Measurements from ENCODE around the gene NR5A2. TPM values are rescaled to one million over a fixed set of nuclear protein-coding genes. Genes with fewer than 3 reads are reported as not detected.
A peak's percentile ranks its signal among the peaks of the same experiment; 100 is the strongest.

The NR5A2 gene
- total RNA-seq, result 27.9 TPM

DNA sequence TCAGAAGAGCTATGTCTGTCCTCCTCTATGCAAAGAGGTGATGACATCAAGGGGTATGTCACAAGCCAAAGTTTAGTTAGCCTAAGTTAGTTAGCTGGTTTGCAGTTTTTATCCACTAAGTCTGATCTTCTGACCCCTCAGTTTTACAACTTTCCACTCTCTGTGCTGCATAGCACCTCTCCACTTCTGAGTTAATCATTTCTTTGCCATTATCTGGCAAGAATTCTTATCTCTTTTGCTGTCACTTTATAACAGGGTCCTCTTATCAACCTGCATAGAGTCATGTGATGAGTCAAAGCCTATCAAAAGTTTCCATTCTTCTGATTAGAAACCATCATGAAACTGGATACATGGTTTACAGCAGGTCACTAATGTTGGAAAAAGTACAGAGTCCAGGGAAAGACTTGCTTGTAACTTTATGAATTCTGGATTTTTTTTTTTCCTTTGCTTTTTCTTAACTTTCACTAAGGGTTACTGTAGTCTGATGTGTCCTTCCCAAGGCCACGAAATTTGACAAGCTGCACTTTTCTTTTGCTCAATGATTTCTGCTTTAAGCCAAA is at the start of gene NR5A2:
Gene NR5A2 (plus strand): TSS at position 447 of the 560 bp plus-strand sequence. CDS start 138 bp downstream, outside the sequence.
- DNase-seq (ENCODE audit: low spot score) (no peak), ATAC-seq (peak; percentile 57)

DNA sequence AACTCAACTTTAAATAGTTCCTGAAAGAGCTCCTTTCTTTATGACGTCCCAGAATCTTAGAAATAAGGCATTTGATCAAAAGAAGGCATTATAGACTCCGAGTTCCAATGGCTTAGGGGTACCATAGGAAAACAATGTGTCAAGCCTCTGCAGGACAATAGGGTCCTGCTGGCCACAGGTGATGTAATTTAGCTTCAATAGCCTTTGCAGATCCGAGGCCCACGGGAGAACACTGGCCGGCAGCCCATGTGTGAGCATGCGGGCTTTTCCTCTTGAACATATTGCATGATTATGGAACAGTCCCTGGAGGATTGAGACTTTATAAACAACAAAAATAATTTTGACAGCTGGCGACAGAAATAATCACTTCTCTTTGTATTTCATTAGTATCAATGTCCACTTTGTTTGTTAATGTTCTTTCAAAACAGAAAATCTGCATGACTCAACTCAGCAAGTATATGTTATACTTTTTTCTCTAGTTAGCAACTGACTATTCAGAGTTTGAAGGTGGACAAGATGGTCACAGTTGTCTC is 49.0 kb upstream of the NR5A2 start:
- ATAC-seq (no peak), DNase-seq (ENCODE audit: low spot score) (no peak)

DNA sequence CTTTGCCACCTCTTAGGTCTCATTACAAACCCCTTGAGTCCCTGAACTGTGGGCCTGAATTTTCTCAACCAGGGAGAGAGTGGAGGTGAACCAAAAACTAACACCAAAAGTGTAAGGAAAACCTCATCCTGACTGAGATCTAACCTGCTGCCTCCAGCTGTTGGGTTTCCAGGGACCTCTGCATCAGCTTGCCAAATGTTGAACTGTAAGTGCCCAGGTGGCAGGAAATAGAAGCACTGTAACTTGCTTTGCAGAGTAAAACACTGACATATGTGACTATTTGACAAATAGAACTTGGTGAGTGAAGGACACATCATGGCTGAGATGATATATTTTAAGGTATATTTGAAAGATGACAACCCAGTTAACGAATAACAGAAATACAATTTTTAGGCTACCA is 48.4 kb upstream of the NR5A2 start:
- no peak for ATAC-seq
- no peak for DNase-seq (ENCODE audit: low spot score)

DNA sequence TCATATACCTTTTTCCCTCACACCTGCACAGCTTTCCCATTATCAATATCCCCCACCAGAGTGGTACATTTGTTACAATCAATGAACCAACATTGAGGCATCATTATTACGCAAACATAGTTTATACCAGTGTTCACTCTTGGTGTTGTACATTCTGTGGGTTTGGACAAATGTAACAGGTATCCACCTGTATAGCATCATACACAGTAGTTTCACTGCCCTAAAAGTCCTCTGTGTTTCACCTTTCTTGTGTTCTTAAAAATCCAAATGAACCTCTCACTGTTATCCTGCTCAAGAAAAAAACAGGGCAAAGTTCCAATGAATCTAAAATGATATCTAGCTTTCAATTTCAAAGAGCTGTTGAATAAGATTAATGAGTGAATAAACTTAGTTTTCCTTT is 45.9 kb upstream of the NR5A2 start:
- no peak for ATAC-seq
- DNase-seq (ENCODE audit: low spot score), result no peak

DNA sequence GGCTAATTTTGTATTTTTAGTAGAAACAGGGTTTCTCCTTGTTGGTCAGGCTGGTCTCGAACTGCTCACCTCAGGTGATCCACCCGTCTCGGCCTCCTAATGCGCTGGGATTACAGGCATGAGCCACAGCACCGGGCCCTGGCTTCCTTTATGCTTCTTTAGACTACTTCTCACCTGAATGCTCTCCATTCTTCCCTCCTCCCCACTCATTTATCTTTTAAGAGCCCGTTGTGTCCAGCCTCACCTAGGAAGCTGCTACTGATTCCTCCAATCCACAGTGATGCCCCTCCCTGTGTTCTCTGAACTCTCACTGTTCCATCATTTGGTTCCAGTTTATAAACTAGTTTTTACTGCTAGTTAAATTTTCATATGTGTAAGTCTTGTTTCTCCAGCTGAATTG is 44.9 kb upstream of the NR5A2 start:
- ATAC-seq, result no peak
- DNase-seq (ENCODE audit: low spot score), result no peak

DNA sequence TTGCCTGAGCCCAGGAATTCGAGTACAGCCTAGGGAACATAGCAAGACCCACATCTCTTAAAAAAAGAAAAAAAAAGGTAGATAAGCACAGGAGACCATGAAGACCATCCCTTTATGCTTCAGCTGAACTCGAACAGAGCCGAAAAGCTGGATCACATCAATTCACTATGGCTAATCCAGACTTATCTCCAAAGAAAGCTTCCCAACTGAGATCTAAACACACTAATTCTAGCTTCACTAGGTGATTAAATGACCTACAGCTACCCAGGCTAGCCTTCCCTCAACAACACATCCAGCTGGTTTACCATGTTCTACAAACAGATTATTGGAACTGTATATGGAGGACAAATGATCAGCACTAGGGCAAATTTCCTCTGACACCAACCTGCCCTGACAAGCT is 44.0 kb upstream of the NR5A2 start:
- ATAC-seq, result no peak
- no peak for DNase-seq (ENCODE audit: low spot score)

DNA sequence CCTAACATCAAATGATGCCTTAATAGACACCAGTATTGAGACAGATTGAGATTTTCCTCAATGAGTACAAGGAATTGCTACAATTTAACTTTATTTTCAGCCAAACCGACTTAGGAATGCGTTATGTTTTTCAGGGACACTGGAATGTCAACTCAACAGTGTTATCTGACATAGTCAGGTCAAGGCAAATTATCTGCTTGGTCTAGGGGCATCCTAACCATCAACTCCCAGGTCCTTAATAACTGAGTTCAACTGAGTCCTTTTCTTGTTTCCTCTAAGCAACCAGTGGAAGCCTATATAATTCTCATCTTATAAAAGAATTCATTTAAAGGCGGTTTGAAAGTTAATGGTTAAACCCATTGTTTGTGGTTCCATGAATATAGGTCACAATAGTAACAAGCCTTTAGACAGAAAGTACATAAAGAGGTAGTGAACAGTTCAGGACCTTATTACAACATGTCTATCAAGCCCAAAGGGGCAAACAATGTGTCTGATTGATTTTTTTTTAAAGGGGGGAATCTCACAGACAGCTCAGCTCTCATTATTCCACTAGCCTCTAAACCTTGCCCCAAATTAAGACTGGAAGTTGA is 32.3 kb upstream of the NR5A2 start:
- DNase-seq (ENCODE audit: low spot score) (no peak), ATAC-seq (peak; percentile 74)

DNA sequence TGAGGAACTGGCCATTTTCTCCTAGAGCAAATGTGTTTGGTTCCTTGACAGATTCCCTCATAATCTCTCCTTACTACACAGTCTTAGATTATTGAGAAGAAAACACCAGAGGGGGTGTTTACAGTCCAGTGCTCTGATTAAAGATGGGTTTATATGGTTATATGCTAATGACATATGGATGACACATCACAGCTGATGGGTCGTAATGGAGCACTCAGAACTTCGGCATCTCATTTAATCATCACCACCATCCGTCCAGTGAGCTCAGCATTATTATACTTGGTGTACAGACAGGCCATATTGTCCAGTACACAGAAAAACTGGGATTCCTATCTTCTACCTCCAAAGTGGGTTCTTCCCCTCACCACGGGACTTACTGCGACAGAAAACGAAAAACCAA is 22.3 kb upstream of the NR5A2 start:
- DNase-seq (ENCODE audit: low spot score) (no peak), ATAC-seq (no peak)

DNA sequence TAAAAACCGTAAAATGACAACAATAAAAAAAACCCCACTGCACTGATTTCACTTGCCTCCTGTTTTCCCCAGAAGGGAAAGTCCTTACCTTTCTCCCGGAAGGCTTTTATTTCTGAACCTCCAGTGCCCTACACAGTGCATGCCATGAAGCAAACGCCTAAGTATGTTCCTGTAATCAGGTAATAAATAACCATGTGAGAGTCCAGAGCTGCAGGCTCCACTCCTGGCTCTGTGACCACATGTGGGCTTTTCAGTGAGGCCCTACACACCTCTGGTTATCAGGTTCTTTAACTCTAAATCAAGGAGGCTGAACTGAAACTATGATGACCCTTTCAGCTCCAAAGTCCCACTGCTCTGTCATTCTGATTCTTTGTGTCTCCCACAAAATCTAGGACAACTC is 20.8 kb upstream of the NR5A2 start:
- peak; percentile 23 for ATAC-seq
- no peak for DNase-seq (ENCODE audit: low spot score)

DNA sequence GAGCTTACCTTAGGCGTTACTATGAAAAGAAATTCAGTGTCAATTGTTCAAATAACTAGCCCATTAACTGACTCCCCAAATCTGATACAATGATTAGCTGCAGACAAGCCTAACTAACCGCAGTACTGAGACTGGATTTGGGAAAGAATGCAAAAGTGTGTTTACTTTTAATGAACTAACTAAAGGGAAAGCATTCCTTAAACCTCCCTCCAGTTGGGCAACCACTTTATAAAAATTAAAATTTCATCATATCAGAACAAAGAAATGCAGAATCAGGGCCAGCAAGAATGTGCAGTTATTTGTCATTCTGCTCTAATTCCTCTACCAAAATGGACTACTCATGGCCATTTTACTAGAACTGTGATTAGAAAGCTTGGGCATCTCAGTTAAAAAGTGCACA is 11.7 kb upstream of the NR5A2 start:
- ATAC-seq (no peak), DNase-seq (ENCODE audit: low spot score) (no peak)

DNA sequence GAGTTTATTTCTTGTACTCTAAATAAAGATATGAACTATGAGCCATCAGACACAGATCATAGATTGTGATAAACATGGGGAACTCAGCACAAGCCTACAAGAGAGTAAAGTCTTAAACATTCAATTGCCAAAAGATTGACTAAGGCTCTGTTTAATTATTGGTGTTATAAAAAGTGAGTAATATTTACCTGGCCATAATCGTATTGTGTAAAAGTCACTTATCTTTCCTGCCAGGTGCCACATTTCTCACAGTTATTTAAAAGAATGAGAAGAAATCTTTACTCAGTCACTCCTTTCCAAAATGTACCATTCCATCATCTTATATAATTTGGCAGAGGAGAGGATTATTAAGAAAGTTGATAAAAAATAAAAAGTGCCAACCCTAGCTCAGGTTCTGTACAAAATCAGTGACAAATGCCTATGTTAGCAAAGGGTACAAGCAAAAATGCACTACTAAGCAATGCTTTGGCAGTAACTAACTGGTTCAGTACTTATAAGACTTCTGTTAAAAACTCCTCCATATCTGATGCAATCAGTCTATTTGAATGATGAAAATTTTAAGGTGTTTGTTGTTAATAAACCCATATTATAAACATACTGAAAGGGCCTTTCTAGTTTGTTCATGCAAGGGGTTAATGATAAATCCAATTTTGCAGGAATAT is 5.8 kb upstream of the NR5A2 start:
- DNase-seq (ENCODE audit: low spot score), result no peak
- ATAC-seq, result peak; percentile 64

DNA sequence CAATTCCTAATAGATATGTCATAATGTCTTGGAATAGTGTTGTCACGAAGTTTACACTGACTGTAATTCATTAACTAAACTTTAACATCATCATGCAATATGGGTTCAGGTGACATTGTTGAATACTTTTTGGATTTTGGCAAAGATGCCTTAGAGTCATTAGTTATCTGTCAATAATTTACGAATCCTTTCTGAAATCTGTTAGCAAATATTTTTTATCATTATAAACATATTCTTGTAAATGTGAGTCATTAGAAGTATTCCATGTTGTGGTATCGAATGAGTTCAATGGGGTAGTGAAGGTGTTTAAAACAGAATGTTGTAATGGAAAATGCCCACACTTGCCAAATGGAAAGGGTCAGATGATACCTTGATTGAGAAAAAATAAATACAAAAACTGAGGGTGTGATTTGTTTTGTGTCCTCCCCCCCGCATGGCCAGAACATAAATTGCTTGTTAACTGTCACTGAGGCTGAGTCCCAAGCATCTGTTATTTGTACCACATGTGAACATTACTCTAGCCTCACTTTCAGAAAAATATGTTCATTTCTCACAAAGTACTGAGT is 5.2 kb upstream of the NR5A2 start:
- DNase-seq (ENCODE audit: low spot score) (peak; percentile 71), ATAC-seq (peak; percentile 60)

DNA sequence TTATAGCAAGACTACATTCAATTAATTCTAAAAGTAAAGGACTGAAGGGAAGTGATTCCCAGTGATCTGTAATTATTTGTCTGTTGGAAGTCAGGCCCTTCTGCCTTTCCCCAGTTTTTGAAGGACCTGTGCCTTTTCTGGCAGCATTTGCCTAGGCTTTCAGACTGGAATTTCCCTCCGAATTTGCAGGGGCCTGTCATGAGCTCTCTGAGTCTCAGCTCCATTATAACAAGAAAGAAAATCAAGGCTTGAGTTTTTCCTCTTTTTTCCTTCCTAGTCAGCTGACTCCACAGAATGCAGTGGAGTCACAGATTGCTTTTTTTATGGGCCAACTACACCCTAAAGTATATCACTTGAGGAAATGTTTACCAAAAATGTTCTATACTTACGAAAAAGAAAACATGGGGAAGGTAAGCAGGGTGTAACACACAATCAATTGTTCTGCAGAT is 1.1 kb downstream of the NR5A2 start:
- DNase-seq (ENCODE audit: low spot score), result no peak
- peak; percentile 9 for ATAC-seq

DNA sequence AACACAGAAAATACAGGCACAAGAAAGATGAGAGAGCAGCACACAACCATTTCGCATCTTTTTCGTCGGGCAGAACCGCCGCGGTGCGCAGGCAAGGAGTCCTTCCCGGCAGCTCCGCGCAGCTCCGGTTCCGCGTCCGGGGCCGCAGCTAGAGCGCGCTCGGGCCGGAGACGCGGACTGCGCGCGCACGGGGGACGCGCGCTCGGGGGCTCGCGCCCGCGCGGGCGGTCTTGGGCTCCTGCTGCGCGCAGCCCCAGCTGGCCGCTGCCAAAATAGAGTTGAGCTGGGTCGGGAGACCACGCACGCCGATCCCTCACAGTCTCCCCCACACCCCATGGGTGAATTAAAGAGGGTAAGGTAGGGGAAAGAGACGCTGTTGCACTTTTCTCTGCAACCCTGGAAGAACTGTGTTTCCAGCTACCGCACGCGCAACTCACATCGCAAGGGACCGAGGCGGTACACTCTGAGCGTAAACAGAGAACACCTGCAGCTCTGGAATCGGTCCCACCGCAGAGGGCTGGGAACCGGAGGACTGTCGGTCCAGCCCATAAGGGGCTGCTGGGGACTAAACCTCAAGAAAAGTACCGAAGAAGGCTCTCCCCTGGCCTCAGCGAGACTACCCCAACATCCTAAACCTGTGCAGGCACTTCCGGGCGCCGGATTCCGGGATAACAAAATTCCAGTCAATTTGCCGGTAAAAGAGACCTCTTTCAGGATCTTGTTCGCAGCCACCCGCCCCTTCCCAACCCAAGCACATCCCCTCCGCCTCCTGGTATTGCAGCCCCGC is 1.7 kb downstream of the NR5A2 start:
- ATAC-seq, result peak; percentile 84
- peak; percentile 74 for DNase-seq (ENCODE audit: low spot score)

DNA sequence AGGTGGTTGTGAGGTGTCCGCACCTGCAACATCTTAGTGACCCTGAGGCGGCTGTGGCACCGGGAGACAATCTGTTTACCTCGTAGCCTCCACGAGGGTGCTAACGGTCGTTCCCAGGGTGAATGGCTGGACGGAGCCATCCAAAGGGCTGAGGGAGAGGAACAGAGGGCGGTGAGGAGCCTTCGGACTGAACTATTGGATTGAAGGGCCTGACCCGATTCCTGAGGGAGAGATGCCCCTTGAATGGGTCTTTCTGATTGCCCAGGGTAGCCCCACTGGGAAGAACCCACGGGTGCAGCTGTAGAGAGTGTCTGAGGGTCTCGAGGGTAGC is 2.3 kb downstream of the NR5A2 start:
- peak; percentile 28 for ATAC-seq
- no peak for DNase-seq (ENCODE audit: low spot score)

DNA sequence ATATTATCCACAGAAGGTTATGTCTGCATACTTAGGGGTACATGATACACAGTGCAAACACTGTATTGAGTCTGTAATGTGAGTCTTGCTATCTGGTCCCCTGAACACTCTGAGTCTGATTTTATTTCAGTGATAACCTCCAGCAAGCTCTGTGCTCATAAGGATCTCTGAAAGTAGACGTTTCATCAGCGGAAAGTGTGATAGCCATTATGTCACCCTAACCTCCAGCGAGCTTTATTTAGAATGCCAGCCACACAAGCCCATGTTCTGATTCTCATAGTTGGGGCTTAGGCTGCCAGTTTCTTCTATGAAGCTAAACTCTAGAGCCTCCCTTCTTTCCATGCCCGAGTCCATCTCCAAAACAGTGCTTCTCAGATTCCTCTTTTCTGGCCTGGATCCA is 3.3 kb downstream of the NR5A2 start:
- DNase-seq (ENCODE audit: low spot score) (no peak), ATAC-seq (no peak)

DNA sequence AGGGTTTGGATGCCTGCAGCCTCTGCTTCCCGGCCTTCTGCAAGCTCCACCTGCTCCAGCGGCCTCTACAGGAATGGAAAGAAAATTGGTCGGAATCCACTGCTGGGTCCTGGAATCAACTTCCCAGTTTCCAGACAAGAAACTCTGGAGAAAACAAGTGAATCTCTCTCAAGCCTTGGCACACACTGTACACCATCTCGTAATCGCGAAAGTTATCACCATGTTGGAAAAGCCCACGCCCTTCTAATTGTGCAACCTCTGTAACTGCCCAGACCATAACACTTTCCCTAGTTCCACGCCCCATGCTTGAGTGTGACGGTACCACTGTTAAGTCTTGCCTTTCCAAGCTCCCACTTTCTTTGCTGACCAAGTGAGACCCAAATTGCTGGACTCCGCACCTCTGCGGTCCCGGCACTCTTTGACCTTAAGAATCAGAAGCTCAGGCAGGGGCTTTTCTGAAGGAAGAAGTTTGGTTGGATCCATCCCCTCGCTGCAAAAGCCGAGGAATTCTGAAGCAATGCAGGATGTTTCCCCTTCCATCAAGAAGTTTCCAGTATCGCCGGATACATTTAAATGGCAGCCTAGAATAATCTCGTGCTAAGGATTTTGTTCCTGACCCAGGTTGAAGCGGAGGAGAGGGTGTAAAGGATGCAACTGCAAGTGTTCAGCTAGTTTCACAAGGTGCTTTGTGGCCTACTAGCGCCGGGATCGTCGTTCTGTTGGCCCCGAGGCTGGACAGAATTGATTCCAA is 6.2 kb downstream of the NR5A2 start:
- ATAC-seq (no peak), DNase-seq (ENCODE audit: low spot score) (no peak)

DNA sequence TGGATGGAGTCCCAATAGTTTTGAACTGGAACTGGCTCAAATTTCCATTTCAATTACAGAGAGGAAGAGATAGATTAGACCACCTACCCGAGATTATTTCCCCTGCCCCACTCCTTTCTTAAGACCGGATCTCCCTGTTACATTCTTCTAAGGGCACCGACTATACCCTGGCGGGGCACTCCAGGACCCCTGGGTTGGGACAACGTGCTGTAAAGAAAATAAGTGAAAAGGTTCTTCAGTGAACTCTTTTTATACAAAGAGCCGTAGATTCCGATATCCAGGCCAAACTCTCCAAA is 6.7 kb downstream of the NR5A2 start:
- DNase-seq (ENCODE audit: low spot score) (no peak), ATAC-seq (no peak)

DNA sequence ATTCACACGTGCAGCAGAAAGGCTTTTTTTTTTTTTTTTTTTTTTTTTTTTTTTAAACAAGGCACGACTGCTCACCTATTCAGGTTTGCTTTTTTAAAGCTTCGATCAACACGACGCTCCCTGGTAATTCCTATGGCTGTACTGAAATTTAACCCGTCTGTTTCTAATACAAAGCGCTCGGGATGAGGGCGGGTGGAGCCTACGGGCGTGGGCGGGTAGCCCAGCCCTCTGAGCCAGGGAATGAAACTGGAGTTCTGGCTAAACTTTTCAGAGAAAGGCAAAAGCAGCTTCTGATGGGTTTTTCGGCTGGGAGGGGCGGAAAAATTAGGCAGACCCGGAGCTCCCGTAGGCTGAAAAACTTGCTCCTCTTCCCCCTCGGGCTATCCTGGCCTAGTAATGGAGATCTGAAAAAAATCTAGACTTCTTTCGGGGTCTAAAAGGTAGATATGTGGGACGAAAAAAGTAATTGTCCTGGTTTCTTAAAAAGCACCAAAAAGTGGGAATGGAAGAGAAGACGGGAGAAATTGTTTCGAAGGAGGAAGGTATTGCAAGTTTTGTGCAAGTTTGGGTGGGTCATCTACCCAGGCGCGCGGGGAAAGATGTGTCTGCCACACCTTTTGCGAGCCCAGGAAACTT is 7.4 kb downstream of the NR5A2 start:
- ATAC-seq (no peak), DNase-seq (ENCODE audit: low spot score) (no peak)

DNA sequence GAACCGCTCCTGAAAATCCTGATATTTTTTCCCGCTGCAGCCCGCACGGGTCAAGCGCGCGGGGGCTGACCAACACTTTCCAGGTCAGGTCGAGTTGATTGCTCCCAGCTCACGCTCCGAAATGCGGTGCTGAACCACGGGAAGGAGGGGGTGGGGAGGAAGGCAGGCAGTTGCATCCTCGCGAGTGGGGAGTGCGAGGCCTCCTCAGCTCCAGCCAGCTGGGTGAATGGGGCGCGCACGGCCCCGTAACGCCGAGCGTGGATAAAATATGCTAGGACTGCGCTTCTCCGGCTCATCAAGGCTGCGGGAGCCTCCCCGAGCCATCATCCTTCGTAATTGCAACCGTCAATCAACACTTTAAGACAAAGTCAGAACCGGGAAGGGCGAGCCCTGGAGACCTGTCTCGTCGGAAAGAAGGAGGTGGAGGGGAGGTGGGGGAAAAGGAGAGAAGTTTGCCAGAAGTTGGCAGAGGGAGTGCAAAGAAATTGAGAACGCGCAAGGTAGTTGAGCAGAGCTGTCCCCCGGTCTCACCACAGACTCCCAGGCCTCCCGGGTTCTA is 8.0 kb downstream of the NR5A2 start:
- DNase-seq (ENCODE audit: low spot score), result no peak
- ATAC-seq, result no peak

Measured in left lobe of liver (tissue), 2 donors.